Upper lobe of right lung (tissue), 1 donor: ENCODE results near the gene MPST. TPM values are rescaled to one million over a fixed set of nuclear protein-coding genes. Genes with fewer than 3 reads are reported as not detected.
A peak's percentile ranks its signal among the peaks of the same experiment; 100 is the strongest.

ENCODE experiments used
- ATAC-seq: fragments of 200-7000 bp; cut with Tn5 transposase; one replicate; pipeline ENCODE4 v1.9.1; 2020; ENCODE audit warnings: mild to moderate bottlenecking, moderate library complexity
- DNase-seq: peaks from one replicate; pipeline ENCODE4 v3.0.0-alpha.2; 2020
- H3K27ac ChIP-seq: fragments of 200-600 bp; one replicate; pipeline ENCODE4 v1.8.0; 2022
- H3K27me3 ChIP-seq: fragments of 200-600 bp; one replicate; pipeline ENCODE4 v1.8.0; 2022; ENCODE audit warnings: mild to moderate bottlenecking
- H3K36me3 ChIP-seq: fragments of 200-600 bp; one replicate; pipeline ENCODE4 v1.8.0; 2022
- H3K4me1 ChIP-seq: fragments of 200-600 bp; one replicate; pipeline ENCODE4 v1.8.0; 2022
- H3K4me3 ChIP-seq: fragments of 200-600 bp; one replicate; pipeline ENCODE4 v1.8.0; 2022; ENCODE audit warnings: mild to moderate bottlenecking
- H3K9me3 ChIP-seq: fragments of 200-600 bp; one replicate; pipeline ENCODE4 v1.8.0; 2022
- intact Hi-C: fragments of 100-400 bp; cut with DNase I; formaldehyde crosslinking; loops from one replicate; pipeline ENCODE4 v1.11.0; 2022
- total RNA-seq: library from RNA; stranded (reverse); fragmentation: NEBNext Ultra II Directional; extraction: Animal tissue kit (Norgen Biotek cat#: 25700); gene quantifications from one replicate; pipeline ENCODE4 v1.2.1, GENCODE V29; 2021
- TF ChIP-seq, protein P1 (sequence below): fragments of 200-600 bp; IDR thresholded peaks from one replicate; pipeline ENCODE4 v1.8.0; 2022; ENCODE audit warnings: antibody characterized with exemption
- donor health status: DM: no; HTN: yes; CAD: no; lungs with severe emphysema.

MPST gene
- total RNA-seq, 1 donor from 2014 or later = 71.4 TPM

DNA sequence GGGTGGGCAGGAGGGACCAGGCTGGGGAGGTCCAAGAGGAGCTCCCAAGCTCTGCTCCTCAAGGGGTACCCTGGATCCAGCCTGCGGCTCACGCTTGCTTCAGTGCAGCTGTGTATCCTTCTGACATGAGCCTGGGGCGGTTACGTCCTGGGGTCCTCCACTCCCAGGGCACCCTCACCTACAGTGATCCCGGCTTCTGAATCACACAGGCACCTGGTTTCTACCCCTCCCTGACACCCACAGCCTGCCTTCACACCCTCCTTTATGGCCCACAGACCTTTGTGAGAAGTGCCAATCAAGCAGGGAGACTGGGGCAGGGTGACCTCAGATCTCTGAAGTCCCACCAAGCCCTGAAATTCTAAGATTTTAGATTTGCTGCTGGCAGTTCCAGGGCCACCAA is 1.5 kb downstream of the MPST start:
- no peak for DNase-seq
- Histone ChIP-seq H3K36me3 (peaks cover 27% of the 10 kb centered on the region), H3K4me3 (peak overlapping the region; percentile 76), H3K27me3 (no peaks in the 10 kb centered on the region), H3K9me3 (no peaks in the 10 kb centered on the region), H3K4me1 (peaks cover 54% of the 10 kb centered on the region), H3K27ac (peak overlapping the region; percentile 90)
- TF ChIP-seq, protein P1, sequence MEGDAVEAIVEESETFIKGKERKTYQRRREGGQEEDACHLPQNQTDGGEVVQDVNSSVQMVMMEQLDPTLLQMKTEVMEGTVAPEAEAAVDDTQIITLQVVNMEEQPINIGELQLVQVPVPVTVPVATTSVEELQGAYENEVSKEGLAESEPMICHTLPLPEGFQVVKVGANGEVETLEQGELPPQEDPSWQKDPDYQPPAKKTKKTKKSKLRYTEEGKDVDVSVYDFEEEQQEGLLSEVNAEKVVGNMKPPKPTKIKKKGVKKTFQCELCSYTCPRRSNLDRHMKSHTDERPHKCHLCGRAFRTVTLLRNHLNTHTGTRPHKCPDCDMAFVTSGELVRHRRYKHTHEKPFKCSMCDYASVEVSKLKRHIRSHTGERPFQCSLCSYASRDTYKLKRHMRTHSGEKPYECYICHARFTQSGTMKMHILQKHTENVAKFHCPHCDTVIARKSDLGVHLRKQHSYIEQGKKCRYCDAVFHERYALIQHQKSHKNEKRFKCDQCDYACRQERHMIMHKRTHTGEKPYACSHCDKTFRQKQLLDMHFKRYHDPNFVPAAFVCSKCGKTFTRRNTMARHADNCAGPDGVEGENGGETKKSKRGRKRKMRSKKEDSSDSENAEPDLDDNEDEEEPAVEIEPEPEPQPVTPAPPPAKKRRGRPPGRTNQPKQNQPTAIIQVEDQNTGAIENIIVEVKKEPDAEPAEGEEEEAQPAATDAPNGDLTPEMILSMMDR = no peak
- intact Hi-C loops = no loop called here
- no peak for ATAC-seq

DNA sequence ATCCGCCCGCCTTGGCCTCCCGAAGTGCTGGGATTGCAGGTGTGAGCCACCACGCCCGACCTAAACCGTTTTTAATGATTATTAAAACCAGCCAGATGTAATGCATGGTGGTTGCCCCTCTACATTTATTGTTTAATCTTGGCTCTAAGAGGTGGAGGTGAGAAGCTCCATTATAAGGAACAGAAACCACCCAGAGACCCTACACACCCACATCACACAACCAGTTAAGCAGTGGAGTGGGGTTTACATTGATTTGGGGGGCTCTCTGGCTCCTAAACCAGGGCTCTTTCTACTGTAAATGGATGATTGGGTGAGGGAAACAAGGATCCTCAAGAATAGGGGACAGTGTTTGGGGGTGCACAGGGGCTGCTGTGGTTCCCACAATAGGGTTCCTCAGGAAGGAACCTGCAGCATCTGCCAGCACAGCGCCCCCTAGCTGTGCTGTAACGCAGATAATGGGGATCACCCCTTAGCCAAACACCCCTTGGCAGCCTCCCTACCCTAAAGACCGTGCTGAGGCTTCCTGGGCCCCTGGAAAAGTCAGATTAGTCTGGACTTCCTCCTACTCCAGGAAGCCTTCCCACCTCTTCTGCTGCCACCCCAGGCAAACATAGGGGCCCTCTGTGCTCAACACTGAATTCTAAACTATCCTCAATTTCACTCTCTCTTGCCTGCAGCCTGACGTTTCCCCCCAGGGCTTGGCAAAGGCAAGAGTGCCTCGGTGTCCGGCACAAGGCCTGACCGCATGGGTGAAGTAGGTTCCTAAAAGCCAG is 2.4 kb downstream of the MPST start:
- TF ChIP-seq, protein P1 = peak; percentile 71
- no peaks in the 10 kb centered on the region for H3K9me3 ChIP-seq
- DNase-seq = no peak
- H3K36me3 ChIP-seq = peaks cover 36% of the 10 kb centered on the region
- H3K27me3 ChIP-seq = no peaks in the 10 kb centered on the region
- H3K27ac ChIP-seq = peak overlapping the region; percentile 32
- ATAC-seq = peak; percentile 8
- intact Hi-C loops = no loop called here
- no peak overlapping the region for H3K4me3 ChIP-seq
- peaks cover 50% of the 10 kb centered on the region for H3K4me1 ChIP-seq

DNA sequence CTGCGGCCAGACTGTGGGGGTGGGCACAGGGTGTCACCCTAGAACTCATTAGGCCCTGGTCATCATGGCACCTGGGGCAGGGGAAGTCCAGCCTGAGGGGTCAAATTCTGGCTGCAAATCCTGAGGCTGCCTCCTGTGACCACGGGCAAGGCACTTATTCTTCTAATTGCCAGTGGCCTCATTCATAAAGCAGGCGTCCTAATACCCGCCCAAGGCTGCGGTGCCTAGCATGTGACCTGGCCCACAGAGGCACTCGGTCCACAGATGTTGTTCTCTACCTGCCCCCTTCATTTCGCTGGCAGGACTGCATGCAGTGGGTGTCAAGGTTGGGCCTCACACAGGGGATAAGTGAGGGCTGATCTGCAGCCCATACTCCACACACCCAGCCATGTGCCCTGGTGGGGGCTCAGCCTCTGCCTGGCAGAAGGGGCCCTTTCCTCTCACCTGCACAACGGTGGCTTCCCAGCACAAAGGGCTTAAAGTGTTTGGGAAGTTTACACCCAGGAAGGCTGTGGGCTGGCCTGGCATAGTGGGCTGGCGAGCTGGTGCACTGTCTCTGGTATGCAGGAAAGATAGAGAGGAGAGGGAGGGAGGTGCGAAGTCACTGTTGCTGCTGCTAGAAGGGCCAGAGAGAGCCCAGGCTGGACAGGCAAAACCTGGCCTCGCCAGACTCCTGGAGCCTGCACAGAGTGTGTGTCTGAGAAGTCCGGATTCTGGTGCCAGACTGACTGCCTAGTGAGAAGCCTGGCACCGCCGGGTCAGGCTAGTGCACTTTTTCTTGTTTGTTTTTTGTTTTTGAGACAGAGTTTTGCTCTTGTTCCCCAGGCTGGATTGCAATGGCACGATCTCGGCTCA is 3.2 kb downstream of the MPST start:
- H3K9me3 ChIP-seq = no peaks in the 10 kb centered on the region
- H3K36me3 ChIP-seq = peaks cover 42% of the 10 kb centered on the region
- ATAC-seq = peak; percentile 26
- H3K27me3 ChIP-seq = no peaks in the 10 kb centered on the region
- H3K27ac ChIP-seq = peak overlapping the region; percentile 32
- no peak overlapping the region for H3K4me3 ChIP-seq
- intact Hi-C loops = no loop called here
- no peak for DNase-seq
- TF ChIP-seq, protein P1 = no peak
- H3K4me1 ChIP-seq = peaks cover 42% of the 10 kb centered on the region

DNA sequence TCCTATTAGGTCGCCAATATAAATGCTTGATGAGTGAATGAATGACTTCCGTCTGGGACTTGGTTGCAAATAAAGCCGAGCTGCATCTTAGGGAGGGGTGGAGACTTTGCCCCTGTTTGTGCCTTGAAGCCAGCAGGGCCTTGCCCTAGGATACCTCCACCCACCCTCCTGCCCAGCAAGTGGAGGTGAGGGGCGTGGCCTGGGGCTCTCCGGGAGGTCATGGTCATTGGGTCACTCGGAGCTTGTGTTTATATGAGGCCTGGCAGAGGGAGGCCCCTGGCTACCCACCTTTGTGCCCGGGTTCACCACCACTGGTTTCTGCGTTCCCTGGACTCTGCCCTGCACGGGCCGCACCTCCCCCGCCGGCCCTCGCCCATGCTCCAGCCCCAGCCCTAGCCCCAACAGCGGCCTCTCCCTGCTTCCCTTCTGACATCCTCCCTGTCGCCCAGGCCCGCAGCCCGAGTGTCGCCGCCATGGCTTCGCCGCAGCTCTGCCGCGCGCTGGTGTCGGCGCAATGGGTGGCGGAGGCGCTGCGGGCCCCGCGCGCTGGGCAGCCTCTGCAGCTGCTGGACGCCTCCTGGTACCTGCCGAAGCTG is 4.3 kb downstream of the MPST start:
- Histone ChIP-seq H3K4me3 (no peak overlapping the region), H3K9me3 (no peaks in the 10 kb centered on the region), H3K27me3 (no peaks in the 10 kb centered on the region), H3K36me3 (peaks cover 46% of the 10 kb centered on the region), H3K4me1 (peaks cover 32% of the 10 kb centered on the region), H3K27ac (no peak overlapping the region)
- DNase-seq (no peak), ATAC-seq (no peak)
- TF ChIP-seq, protein P1 = no peak
- intact Hi-C loops = no loop called here

DNA sequence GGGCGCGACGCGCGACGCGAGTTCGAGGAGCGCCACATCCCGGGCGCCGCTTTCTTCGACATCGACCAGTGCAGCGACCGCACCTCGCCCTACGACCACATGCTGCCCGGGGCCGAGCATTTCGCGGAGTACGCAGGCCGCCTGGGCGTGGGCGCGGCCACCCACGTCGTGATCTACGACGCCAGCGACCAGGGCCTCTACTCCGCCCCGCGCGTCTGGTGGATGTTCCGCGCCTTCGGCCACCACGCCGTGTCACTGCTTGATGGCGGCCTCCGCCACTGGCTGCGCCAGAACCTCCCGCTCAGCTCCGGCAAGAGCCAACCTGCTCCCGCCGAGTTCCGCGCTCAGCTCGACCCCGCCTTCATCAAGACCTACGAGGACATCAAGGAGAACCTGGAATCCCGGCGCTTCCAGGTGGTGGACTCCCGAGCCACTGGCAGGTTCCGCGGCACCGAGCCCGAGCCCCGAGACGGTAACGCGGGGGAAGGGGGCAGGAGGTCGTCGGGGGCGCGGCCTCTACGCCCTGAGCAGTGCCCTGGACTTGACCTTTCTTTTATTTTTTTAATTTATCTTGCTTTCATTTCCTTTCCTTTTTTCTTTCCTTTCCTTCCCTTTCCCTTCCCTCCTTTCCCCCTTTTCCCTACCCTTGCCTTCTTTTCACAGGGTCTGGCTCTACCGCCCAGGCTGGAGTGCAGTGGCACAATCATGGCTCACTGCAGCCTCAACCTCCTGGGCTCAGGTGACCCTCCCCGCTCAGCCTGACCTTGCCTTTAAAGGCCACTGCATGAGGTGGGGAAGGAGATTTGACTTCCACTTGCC is 5.0 kb downstream of the MPST start:
- TF ChIP-seq, protein P1 = no peak
- DNase-seq (no peak), ATAC-seq (no peak)
- no peak overlapping the region for H3K4me3 ChIP-seq
- H3K36me3 ChIP-seq = peaks cover 53% of the 10 kb centered on the region
- peaks cover 32% of the 10 kb centered on the region for H3K4me1 ChIP-seq
- intact Hi-C loops = no loop called here
- H3K27ac ChIP-seq = peak overlapping the region; percentile 17
- no peaks in the 10 kb centered on the region for H3K27me3 ChIP-seq
- no peaks in the 10 kb centered on the region for H3K9me3 ChIP-seq
